WTC11 (cell line): ENCODE data around the gene UBB. TPM values are rescaled to one million over a fixed set of nuclear protein-coding genes. Genes with fewer than 3 reads are reported as not detected.

Experiments used
- ATAC-seq: fragments of 200-7000 bp; cut with Tn5 transposase; 2 replicates; pipeline ENCODE4 v1.10.0; 2021; ENCODE audit warnings: mild to moderate bottlenecking, moderate library complexity
- CTCF ChIA-PET: fragments of 300-600 bp; sonication (Branson Sonifier 250); formaldehyde crosslinking; loops from one replicate; lab custom pipeline; 2021; ENCODE audit warnings: antibody characterized with exemption; lab: Charles Lee
- POLR2A ChIA-PET: fragments of 350-600 bp; sonication (Branson Sonifier 250); formaldehyde crosslinking; loops from one replicate; lab custom pipeline; 2021; ENCODE audit warnings: antibody characterized with exemption; lab: Charles Lee
- DNase-seq: peaks from one replicate; pipeline ENCODE4 v3.0.0; 2021; ENCODE audit warnings: low spot score
- H3K27ac Mint-ChIP-seq: 2 replicates; pipeline ENCODE4 v1.8.0; 2021; ENCODE audit warnings: mixed read lengths
- H3K27me3 Mint-ChIP-seq: 2 replicates; pipeline ENCODE4 v1.8.0; 2021; ENCODE audit warnings: low read depth, mild to moderate bottlenecking, moderate library complexity, mixed read lengths
- H3K36me3 Mint-ChIP-seq: 2 replicates; pipeline ENCODE4 v1.8.0; 2021; ENCODE audit warnings: mixed read lengths
- H3K4me1 Mint-ChIP-seq: 2 replicates; pipeline ENCODE4 v1.8.0; 2022; ENCODE audit warnings: mixed read lengths
- H3K4me3 Mint-ChIP-seq: 2 replicates; pipeline ENCODE4 v1.8.0; 2021; ENCODE audit warnings: mild to moderate bottlenecking, moderate library complexity, mixed read lengths
- H3K9me3 Mint-ChIP-seq: 2 replicates; pipeline ENCODE4 v1.8.0; 2021; ENCODE audit warnings: mixed read lengths
- ATF1 ChIP-seq: sonication (generic); formaldehyde crosslinking; IDR thresholded peaks from 2 replicates; pipeline ENCODE4 v1.8.1; 2023; ENCODE audit warnings: mild to moderate bottlenecking, moderate library complexity, missing genetic modification reagents
- ATF2 ChIP-seq: sonication (generic); formaldehyde crosslinking; IDR thresholded peaks from 2 replicates; pipeline ENCODE4 v1.8.1; 2022; ENCODE audit warnings: low read depth, missing genetic modification reagents, borderline replicate concordance
- ELF4 ChIP-seq: sonication (generic); formaldehyde crosslinking; IDR thresholded peaks from 2 replicates; pipeline ENCODE4 v1.8.1; 2022; ENCODE audit warnings: low read depth, mild to moderate bottlenecking, moderate library complexity, missing genetic modification reagents
- GTF2I ChIP-seq: fragments of 250-450 bp; sonication (Bioruptor Pico); conservative IDR thresholded peaks from 2 replicates; pipeline ENCODE4 v1.4.0; 2021; ENCODE audit warnings: mild to moderate bottlenecking
- JAZF1 ChIP-seq: fragments of 250-450 bp; sonication (Bioruptor Pico); IDR thresholded peaks from 2 replicates; pipeline ENCODE4 v1.9.0; 2021; ENCODE audit warnings: moderate library complexity, mild to moderate bottlenecking, inconsistent platforms
- MAX ChIP-seq: sonication (generic); formaldehyde crosslinking; IDR thresholded peaks from 2 replicates; pipeline ENCODE4 v1.8.0; 2022; ENCODE audit warnings: mild to moderate bottlenecking, missing genetic modification reagents
- NFYB ChIP-seq: sonication (generic); formaldehyde crosslinking; conservative IDR thresholded peaks from 2 replicates; pipeline ENCODE4 v1.8.0; 2022; ENCODE audit warnings: low read depth, missing genetic modification reagents
- NR1H2 ChIP-seq: sonication (generic); formaldehyde crosslinking; IDR thresholded peaks from 2 replicates; pipeline ENCODE4 v1.9.0; 2021; ENCODE audit warnings: mild to moderate bottlenecking, moderate library complexity, missing genetic modification reagents
- SMAD3 ChIP-seq: sonication (generic); formaldehyde crosslinking; IDR thresholded peaks from 2 replicates; pipeline ENCODE4 v1.8.0; 2022; ENCODE audit warnings: missing genetic modification reagents, mild to moderate bottlenecking, borderline replicate concordance
- ZBTB21 ChIP-seq: sonication (generic); formaldehyde crosslinking; IDR thresholded peaks from 2 replicates; pipeline ENCODE4 v1.8.1; 2023; ENCODE audit warnings: mild to moderate bottlenecking, missing genetic modification reagents, borderline replicate concordance
- ZBTB43 ChIP-seq: sonication (generic); formaldehyde crosslinking; IDR thresholded peaks from 2 replicates; pipeline ENCODE4 v1.8.1; 2023; ENCODE audit warnings: mild to moderate bottlenecking, missing genetic modification reagents
- ZNF425 ChIP-seq: fragments of 250-450 bp; sonication (Bioruptor Pico); conservative IDR thresholded peaks from 2 replicates; pipeline ENCODE4 v1.9.0; 2021; ENCODE audit warnings: mild to moderate bottlenecking
- ZNF512 ChIP-seq: sonication (generic); formaldehyde crosslinking; IDR thresholded peaks from 2 replicates; pipeline ENCODE4 v1.8.1; 2022; ENCODE audit warnings: missing genetic modification reagents, borderline replicate concordance
- ZSCAN18 ChIP-seq: fragments of 250-450 bp; sonication (Bioruptor Pico); IDR thresholded peaks from 2 replicates; pipeline ENCODE4 v2.1.2; 2022; ENCODE audit warnings: mild to moderate bottlenecking, moderate library complexity
- total RNA-seq: library from RNA; stranded (reverse); gene quantifications from 3 replicates; pipeline ENCODE4 v1.2.3, GENCODE V29; 2021
- TF ChIP-seq, protein P1 (sequence below): sonication (generic); formaldehyde crosslinking; IDR thresholded peaks from 2 replicates; pipeline ENCODE4 v1.8.1; 2022; ENCODE audit warnings: mild to moderate bottlenecking, moderate library complexity, missing genetic modification reagents
- TF ChIP-seq, protein P2 (sequence below): sonication (generic); formaldehyde crosslinking; IDR thresholded peaks from 2 replicates; pipeline ENCODE4 v1.8.0; 2023; ENCODE audit warnings: missing genetic modification reagents, mild to moderate bottlenecking, borderline replicate concordance
- TF ChIP-seq, protein P3 (sequence below): sonication (generic); formaldehyde crosslinking; IDR thresholded peaks from 2 replicates; pipeline ENCODE4 v1.8.0; 2022; ENCODE audit warnings: mild to moderate bottlenecking, missing genetic modification reagents
- TF ChIP-seq, protein P4 (sequence below): sonication (generic); formaldehyde crosslinking; IDR thresholded peaks from 2 replicates; pipeline ENCODE4 v1.8.0; 2023; ENCODE audit warnings: missing genetic modification reagents

UBB gene
- total RNA-seq, 1 experiment from 2014 or later = 1,216 TPM

DNA sequence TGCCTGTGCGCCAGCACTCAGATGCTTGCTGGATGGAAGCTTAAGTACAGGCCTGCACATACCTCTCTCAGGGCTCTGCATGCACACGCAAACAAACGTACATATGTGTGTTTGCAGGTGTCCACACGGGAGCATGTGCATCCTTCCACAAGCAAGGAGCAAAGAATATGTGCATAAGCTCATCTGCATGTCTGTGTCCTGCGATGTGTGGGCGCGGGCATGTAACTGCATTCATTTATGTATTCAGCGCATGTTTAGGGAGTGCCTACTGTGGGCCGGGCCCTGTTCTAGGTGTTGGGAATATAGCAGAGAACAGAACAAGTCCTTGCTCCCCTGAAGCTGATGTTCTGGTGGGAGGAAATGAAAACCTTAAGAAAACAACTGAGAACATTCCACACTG lies 48.2 kb downstream of the UBB start:
- H3K36me3 Mint-ChIP-seq = no peaks in the 10 kb centered on the region
- H3K4me1 Mint-ChIP-seq = peaks cover 4% of the 10 kb centered on the region
- H3K4me3 Mint-ChIP-seq = no peak overlapping the region
- no peak for ATAC-seq
- H3K9me3 Mint-ChIP-seq = no peaks in the 10 kb centered on the region
- no peak overlapping the region for H3K27ac Mint-ChIP-seq
- H3K27me3 Mint-ChIP-seq = peaks cover 7% of the 10 kb centered on the region; the same call in 1 of the 2 replicates
- DNase-seq = no peak
- TF ChIP-seq, protein P1, sequence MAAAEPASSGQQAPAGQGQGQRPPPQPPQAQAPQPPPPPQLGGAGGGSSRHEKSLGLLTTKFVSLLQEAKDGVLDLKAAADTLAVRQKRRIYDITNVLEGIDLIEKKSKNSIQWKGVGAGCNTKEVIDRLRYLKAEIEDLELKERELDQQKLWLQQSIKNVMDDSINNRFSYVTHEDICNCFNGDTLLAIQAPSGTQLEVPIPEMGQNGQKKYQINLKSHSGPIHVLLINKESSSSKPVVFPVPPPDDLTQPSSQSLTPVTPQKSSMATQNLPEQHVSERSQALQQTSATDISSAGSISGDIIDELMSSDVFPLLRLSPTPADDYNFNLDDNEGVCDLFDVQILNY (CRISPR knock-in tag) = no peak
- no peak for TF ChIP-seq ATF2 (CRISPR knock-in tag)
- TF ChIP-seq, protein P2, sequence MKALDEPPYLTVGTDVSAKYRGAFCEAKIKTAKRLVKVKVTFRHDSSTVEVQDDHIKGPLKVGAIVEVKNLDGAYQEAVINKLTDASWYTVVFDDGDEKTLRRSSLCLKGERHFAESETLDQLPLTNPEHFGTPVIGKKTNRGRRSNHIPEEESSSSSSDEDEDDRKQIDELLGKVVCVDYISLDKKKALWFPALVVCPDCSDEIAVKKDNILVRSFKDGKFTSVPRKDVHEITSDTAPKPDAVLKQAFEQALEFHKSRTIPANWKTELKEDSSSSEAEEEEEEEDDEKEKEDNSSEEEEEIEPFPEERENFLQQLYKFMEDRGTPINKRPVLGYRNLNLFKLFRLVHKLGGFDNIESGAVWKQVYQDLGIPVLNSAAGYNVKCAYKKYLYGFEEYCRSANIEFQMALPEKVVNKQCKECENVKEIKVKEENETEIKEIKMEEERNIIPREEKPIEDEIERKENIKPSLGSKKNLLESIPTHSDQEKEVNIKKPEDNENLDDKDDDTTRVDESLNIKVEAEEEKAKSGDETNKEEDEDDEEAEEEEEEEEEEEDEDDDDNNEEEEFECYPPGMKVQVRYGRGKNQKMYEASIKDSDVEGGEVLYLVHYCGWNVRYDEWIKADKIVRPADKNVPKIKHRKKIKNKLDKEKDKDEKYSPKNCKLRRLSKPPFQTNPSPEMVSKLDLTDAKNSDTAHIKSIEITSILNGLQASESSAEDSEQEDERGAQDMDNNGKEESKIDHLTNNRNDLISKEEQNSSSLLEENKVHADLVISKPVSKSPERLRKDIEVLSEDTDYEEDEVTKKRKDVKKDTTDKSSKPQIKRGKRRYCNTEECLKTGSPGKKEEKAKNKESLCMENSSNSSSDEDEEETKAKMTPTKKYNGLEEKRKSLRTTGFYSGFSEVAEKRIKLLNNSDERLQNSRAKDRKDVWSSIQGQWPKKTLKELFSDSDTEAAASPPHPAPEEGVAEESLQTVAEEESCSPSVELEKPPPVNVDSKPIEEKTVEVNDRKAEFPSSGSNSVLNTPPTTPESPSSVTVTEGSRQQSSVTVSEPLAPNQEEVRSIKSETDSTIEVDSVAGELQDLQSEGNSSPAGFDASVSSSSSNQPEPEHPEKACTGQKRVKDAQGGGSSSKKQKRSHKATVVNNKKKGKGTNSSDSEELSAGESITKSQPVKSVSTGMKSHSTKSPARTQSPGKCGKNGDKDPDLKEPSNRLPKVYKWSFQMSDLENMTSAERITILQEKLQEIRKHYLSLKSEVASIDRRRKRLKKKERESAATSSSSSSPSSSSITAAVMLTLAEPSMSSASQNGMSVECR (CRISPR knock-in tag) = no peak
- no peak for TF ChIP-seq ZSCAN18 (CRISPR knock-in tag)
- no peak for TF ChIP-seq NFYB (CRISPR knock-in tag)
- TF ChIP-seq ZBTB21 (CRISPR knock-in tag) = no peak
- TF ChIP-seq, protein P3, sequence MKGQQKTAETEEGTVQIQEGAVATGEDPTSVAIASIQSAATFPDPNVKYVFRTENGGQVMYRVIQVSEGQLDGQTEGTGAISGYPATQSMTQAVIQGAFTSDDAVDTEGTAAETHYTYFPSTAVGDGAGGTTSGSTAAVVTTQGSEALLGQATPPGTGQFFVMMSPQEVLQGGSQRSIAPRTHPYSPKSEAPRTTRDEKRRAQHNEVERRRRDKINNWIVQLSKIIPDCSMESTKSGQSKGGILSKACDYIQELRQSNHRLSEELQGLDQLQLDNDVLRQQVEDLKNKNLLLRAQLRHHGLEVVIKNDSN = no peak
- no peak for TF ChIP-seq JAZF1
- CTCF ChIA-PET = interaction anchor here (1.4 to 2.9 kb wide), 3 partner anchors 8 to 143 kb away, joined by 4 to 49 read pairs (median 25); no protein-coding TSS in a partner anchor
- POLR2A ChIA-PET = interaction anchor here (0.6 to 2.6 kb wide), 3 partner anchors 9 to 67 kb away, joined by 3 to 16 read pairs (median 4); no protein-coding TSS in a partner anchor

- ATAC-seq = no peak
- peaks cover 13% of the 10 kb centered on the region for H3K4me1 Mint-ChIP-seq
- DNase-seq = no peak
- ChIA-PET CTCF (interaction anchor here (1.4 kb wide), 1 partner anchor 15 kb away, joined by 3 read pairs; the partner anchor contains the start of gene TRPV2), POLR2A (no interaction called here)
- H3K4me3 Mint-ChIP-seq = no peak overlapping the region
- H3K36me3 Mint-ChIP-seq = no peaks in the 10 kb centered on the region
- no peaks in the 10 kb centered on the region for H3K9me3 Mint-ChIP-seq
- TF ChIP-seq ZNF425 (CRISPR knock-in tag) (no peak), ATF1 (CRISPR knock-in tag) (no peak), SMAD3 (CRISPR knock-in tag) (no peak), GTF2I (CRISPR knock-in tag) (no peak), ZNF512 (CRISPR knock-in tag) (no peak), MAX (no peak), ELF4 (no peak), ZBTB43 (CRISPR knock-in tag) (no peak), NR1H2 (CRISPR knock-in tag) (no peak)
- TF ChIP-seq, protein P4, sequence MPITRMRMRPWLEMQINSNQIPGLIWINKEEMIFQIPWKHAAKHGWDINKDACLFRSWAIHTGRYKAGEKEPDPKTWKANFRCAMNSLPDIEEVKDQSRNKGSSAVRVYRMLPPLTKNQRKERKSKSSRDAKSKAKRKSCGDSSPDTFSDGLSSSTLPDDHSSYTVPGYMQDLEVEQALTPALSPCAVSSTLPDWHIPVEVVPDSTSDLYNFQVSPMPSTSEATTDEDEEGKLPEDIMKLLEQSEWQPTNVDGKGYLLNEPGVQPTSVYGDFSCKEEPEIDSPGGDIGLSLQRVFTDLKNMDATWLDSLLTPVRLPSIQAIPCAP = no peak
- H3K27ac Mint-ChIP-seq = no peak overlapping the region
- H3K27me3 Mint-ChIP-seq = peaks cover 7% of the 10 kb centered on the region
Observed at GRCh38 chr17:16430650-16431049, 49.8 kb downstream of the UBB start.
